Neutrophil (primary cell): ENCODE results near the gene COL21A1.

Experiments
- H3K27ac ChIP-seq: fragments of 200-600 bp; sonication (generic); 2 replicates; pipeline ENCODE4 v1.5.1; 2016; ENCODE audit warnings: mild to moderate bottlenecking, moderate library complexity
- H3K27me3 ChIP-seq: fragments of 200-600 bp; sonication (generic); 2 replicates; pipeline ENCODE4 v1.6.0; 2016; ENCODE audit warnings: mild to moderate bottlenecking
- H3K36me3 ChIP-seq: fragments of 200-600 bp; sonication (generic); 2 replicates; pipeline ENCODE4 v1.5.1; 2017
- H3K4me1 ChIP-seq, 2 experiments: fragments of 200-600 bp in 1 of 2; sonication (generic) in 1 of 2; 1 replicate in 1 of 2; 2 replicates in 1 of 2; pipeline versions ENCODE4 v1.5.1 to v1.6.1; 2013 to 2016; ENCODE audit warnings: low read depth in 1 of 2, low read length in 1 of 2, mild to moderate bottlenecking in 1 of 2, moderate library complexity in 1 of 2; ENCODE audit not compliant: control insufficient read depth in 1 of 2, insufficient read depth in 1 of 2
- H3K4me3 ChIP-seq, 2 experiments: fragments of 200-600 bp in 1 of 2; sonication (generic) in 1 of 2; 1 replicate in 1 of 2; 2 replicates in 1 of 2; pipeline ENCODE4 v1.5.1; 2013 to 2016; ENCODE audit warnings: low read depth in 1 of 2, low read length in 1 of 2, mild to moderate bottlenecking in 1 of 2, moderate library complexity in 1 of 2
- H3K9me3 ChIP-seq: fragments of 200-600 bp; sonication (generic); 2 replicates; pipeline ENCODE4 v1.5.1; 2016
- TF ChIP-seq, protein P1 (sequence below): fragments of 200-600 bp; sonication (generic); IDR thresholded peaks from 2 replicates; pipeline ENCODE4 v1.5.1; 2016; ENCODE audit warnings: antibody characterized with exemption

COL21A1 gene

DNA sequence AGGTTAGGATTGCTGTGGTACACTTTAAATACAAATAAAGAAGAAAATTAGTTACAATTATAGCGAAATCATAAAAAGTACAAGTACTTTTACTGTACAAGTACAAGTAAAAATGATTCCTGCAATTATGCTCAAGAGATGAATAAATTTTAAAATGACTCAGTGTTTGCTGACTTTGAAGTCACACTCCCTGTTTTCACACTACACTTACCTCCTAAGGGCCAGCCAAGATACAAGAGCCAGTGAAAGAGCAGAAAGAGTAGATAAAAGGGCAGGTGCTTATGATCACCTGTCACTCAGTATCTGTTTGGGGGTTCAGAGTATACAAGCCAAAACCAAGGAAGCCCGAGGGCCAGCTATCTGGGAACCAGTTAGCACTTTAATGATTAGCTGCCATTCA lies 41.0 kb upstream of the COL21A1 start:
- Histone ChIP-seq H3K9me3 (no peaks in the 10 kb centered on the region), H3K36me3 (no peaks in the 10 kb centered on the region), H3K4me3 (no peak overlapping the region), H3K4me1 (no peaks in the 10 kb centered on the region), H3K27ac (no peak overlapping the region), H3K27me3 (no peaks in the 10 kb centered on the region)
- TF ChIP-seq, protein P1, sequence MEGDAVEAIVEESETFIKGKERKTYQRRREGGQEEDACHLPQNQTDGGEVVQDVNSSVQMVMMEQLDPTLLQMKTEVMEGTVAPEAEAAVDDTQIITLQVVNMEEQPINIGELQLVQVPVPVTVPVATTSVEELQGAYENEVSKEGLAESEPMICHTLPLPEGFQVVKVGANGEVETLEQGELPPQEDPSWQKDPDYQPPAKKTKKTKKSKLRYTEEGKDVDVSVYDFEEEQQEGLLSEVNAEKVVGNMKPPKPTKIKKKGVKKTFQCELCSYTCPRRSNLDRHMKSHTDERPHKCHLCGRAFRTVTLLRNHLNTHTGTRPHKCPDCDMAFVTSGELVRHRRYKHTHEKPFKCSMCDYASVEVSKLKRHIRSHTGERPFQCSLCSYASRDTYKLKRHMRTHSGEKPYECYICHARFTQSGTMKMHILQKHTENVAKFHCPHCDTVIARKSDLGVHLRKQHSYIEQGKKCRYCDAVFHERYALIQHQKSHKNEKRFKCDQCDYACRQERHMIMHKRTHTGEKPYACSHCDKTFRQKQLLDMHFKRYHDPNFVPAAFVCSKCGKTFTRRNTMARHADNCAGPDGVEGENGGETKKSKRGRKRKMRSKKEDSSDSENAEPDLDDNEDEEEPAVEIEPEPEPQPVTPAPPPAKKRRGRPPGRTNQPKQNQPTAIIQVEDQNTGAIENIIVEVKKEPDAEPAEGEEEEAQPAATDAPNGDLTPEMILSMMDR = no peak

DNA sequence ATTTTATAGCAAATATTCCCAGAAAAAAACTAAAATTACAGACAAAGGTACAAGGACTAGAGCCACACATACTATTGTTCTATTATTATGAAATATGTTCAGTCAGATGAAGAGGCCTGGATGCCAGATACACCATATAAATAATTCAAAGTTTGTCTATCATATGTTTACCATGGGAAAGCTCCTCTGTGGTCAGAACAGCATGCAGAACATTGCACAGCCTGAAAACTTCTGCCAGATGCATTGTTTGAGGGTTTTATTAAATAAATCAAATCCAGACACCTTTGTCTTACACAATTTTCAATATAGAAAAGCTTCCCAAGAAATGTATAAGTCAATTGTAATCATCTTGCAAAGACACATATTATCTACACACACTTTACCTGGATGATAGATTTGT lies 35.0 kb upstream of the COL21A1 start:
- Histone ChIP-seq H3K27me3 (no peaks in the 10 kb centered on the region), H3K4me1 (no peaks in the 10 kb centered on the region), H3K27ac (no peak overlapping the region), H3K9me3 (no peaks in the 10 kb centered on the region), H3K36me3 (no peaks in the 10 kb centered on the region), H3K4me3 (no peak overlapping the region)
- TF ChIP-seq, protein P1 = no peak

DNA sequence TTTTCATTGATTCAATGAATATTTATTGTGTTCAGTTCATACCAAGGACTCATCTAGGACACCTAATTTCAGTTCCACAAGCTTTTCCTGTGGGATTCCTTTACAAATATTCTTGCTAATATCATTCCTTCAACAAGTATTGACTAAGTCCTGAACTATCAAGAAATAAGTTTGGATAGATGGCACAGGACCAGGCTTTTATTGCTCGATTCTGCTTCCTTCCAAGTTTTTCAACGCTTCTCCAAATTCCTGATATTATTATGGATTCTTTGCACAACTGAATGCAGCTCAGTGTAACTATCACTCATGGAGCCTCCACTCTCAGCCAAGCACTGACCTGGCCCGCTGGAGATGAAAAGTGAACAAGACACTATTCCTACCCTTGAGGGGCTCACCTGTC lies 32.7 kb upstream of the COL21A1 start:
- H3K4me1 ChIP-seq = no peaks in the 10 kb centered on the region
- TF ChIP-seq, protein P1 = no peak
- H3K27me3 ChIP-seq = no peaks in the 10 kb centered on the region
- H3K4me3 ChIP-seq = no peak overlapping the region
- no peaks in the 10 kb centered on the region for H3K9me3 ChIP-seq
- no peak overlapping the region for H3K27ac ChIP-seq
- H3K36me3 ChIP-seq = no peaks in the 10 kb centered on the region

DNA sequence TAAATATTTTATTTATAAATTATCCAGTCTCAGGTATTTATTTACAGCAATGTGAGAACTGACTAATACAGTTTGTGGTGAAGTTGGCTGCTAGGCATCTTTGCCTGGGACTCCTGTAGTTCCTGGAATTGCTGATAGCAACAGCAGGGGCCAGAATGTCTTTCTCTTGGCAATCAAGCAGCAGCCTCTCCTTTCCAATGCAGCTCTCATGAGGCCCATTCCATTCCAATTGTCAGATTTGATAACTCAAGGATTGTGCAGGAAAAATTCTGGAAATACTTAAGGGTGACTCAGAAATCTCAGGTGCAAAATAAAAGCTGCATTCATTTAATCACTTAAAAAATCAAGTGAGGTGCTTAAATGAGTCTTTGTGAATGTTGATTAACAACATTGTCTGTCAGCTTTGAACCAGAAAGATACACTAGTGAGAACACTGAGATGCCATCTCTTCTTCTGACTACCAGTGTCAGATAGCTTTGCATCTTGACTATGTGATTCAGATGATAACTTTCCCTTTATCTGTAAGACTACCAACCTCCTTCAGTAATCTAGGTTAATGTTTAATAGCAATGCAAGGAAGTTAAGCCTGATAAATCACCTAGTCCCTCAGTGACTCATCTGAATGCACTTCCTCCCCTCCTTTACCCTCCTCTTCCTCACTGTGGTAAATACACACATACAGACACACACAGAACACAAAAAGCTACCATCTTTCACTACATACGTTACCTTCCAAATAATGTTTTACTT lies 32.1 kb upstream of the COL21A1 start:
- no peaks in the 10 kb centered on the region for H3K27me3 ChIP-seq
- H3K36me3 ChIP-seq = no peaks in the 10 kb centered on the region
- H3K4me3 ChIP-seq = no peak overlapping the region
- TF ChIP-seq, protein P1 = no peak
- no peak overlapping the region for H3K27ac ChIP-seq
- no peaks in the 10 kb centered on the region for H3K4me1 ChIP-seq
- no peaks in the 10 kb centered on the region for H3K9me3 ChIP-seq

DNA sequence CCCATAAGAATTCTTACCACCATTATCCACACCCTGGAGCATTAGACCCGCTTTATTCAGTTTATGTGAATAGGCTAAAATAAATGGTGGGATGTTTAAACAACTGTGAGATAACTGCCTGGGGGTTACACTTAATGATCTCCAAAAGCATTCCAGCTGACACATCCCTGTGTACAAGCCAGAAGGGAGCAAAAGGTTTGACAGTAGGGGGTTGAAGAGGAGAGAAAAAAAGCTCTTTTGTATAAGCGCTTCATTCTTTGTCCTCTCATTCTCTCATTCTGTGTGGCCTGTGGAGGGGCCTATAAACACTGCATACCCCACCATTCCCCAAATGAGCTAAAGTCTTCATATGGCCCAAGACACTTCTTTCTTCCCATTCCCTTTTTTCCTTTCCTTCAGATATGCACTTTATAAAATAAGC lies 30.8 kb upstream of the COL21A1 start:
- TF ChIP-seq, protein P1 = no peak
- no peaks in the 10 kb centered on the region for H3K9me3 ChIP-seq
- H3K36me3 ChIP-seq = no peaks in the 10 kb centered on the region
- no peaks in the 10 kb centered on the region for H3K27me3 ChIP-seq
- H3K4me3 ChIP-seq = no peak overlapping the region
- H3K4me1 ChIP-seq = no peaks in the 10 kb centered on the region
- H3K27ac ChIP-seq = no peak overlapping the region
